NCI-H2171 treated with DMSO at 0.1 percent for 48 hours (cell line): ENCODE data around the gene SEMA6A.

Experiments
- DNase-seq: peaks from one replicate; lab custom pipeline; 2025; lab: John Stamatoyannopoulos, UW

SEMA6A gene

GRCh38 chr5:116492776-116493175 lies 81.8 kb downstream of the SEMA6A start:
- DNase-seq: peak; percentile 12

- DNase-seq: no peak
Observed at GRCh38 chr5:116492016-116492623, 82.5 kb downstream of the SEMA6A start.

- no peak for DNase-seq
Observed at GRCh38 chr5:116488356-116489041, 86.1 kb downstream of the SEMA6A start.

GRCh38 chr5:116487045-116487444 lies 87.6 kb downstream of the SEMA6A start:
- DNase-seq: no peak

- no peak for DNase-seq
Observed at GRCh38 chr5:116486588-116486987, 88.0 kb downstream of the SEMA6A start.

- no peak for DNase-seq
Observed at GRCh38 chr5:116484645-116485044, 90.0 kb downstream of the SEMA6A start.

- no peak for DNase-seq
Observed at GRCh38 chr5:116482394-116482793, 92.2 kb downstream of the SEMA6A start.

GRCh38 chr5:116480894-116481510 lies 93.6 kb downstream of the SEMA6A start:
- DNase-seq: no peak

GRCh38 chr5:116479776-116480675 lies 94.6 kb downstream of the SEMA6A start:
- DNase-seq: no peak

GRCh38 chr5:116478491-116478890 lies 96.1 kb downstream of the SEMA6A start:
- no peak for DNase-seq

- DNase-seq: no peak
Observed at GRCh38 chr5:116476897-116477537, 97.6 kb downstream of the SEMA6A start.

GRCh38 chr5:116475338-116475737 lies 99.3 kb downstream of the SEMA6A start:
- no peak for DNase-seq

GRCh38 chr5:116473706-116474105 lies 100.9 kb downstream of the SEMA6A start:
- DNase-seq: no peak

GRCh38 chr5:116472274-116472673 lies 102.3 kb downstream of the SEMA6A start:
- DNase-seq: no peak

GRCh38 chr5:116469631-116470030 lies 105.0 kb downstream of the SEMA6A start:
- peak; percentile 3 for DNase-seq

- DNase-seq: no peak
Observed at GRCh38 chr5:116468583-116468982, 106.0 kb downstream of the SEMA6A start.

GRCh38 chr5:116467465-116467843 lies 107.2 kb downstream of the SEMA6A start:
- DNase-seq: no peak

GRCh38 chr5:116466727-116467464 lies 107.7 kb downstream of the SEMA6A start:
- DNase-seq: no peak

GRCh38 chr5:116465411-116465810 lies 109.2 kb downstream of the SEMA6A start:
- no peak for DNase-seq

GRCh38 chr5:116464144-116464708 lies 110.4 kb downstream of the SEMA6A start:
- no peak for DNase-seq

GRCh38 chr5:116462500-116462899 lies 112.1 kb downstream of the SEMA6A start:
- DNase-seq: no peak
